ENCODE data around the gene ETV6.

DNA sequence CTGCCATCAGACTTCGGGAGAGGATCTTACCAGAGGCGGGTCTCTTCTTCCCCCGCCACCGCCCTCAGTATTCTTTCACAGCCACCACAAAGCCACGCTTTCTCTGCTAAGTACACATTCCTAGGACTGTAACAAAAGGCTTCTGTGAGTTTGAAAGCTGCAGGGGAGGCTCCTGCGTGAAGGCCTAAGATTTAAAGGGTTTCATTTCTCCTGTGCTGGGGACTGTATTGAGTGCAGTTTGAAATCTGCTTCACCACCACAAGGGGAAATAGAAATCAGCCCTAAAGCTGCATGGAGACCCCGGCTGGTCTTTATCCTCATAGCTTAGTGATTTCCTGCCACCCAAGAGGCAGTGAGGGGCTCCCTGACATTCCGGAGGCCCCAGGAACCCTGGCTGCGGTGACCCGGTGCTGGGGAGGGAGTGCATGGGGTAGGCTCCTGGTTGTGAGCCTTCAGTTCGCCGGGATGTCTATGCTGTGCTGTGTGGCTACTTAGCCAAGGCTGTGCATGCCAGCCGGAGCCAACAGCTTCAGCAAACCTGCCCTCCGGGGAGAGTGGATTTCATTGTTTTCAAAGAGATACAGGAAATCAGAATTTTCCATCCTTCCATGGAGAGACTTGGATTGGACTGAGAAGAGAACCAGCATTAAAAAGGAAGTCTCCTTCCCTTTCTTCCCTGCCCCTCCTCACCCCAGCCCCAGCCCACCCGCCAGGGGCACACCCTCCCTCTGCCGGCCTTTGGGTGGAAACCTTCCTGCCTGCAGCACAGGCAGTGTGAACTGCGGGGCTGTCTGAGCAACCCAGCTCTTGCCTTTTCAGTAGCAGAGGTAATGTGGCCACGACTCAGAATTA is 163.3 kb downstream of the ETV6 start:
- no peak for TF ChIP-seq YY1 (IDR thresholded peaks at IDR 0.05; ENCODE audit: insufficient read depth, insufficient read length)
- TF ChIP-seq ZNF274 (IDR thresholded peaks at IDR 0.05; ENCODE audit: low read depth, low read length) = no peak
- TF ChIP-seq SUZ12 (IDR thresholded peaks at IDR 0.05; ENCODE audit: extremely low read depth, insufficient read depth, insufficient read length) = no peak
